HepG2 (cell line): ENCODE measurements around the gene PTPRN. TPM values are rescaled to one million over a fixed set of nuclear protein-coding genes. Genes with fewer than 3 reads are reported as not detected.

Source experiments
- AGO2 ChIP-seq: fragments of 200-400 bp; formaldehyde crosslinking; optimal IDR thresholded peaks from 2 replicates; pipeline ENCODE3; 2017; ENCODE audit warnings: mild to moderate bottlenecking, low read depth, low read length, moderate library complexity
- ELF4 ChIP-seq: sonication (generic); formaldehyde crosslinking; IDR thresholded peaks from 2 replicates; pipeline ENCODE4 v1.5.0; 2020; ENCODE audit warnings: missing genetic modification reagents, mild to moderate bottlenecking, moderate library complexity, borderline replicate concordance
- MEIS1 ChIP-seq: sonication (generic); formaldehyde crosslinking; IDR thresholded peaks from 2 replicates; pipeline ENCODE4 v1.9.0; 2021; ENCODE audit warnings: mild to moderate bottlenecking, missing genetic modification reagents, moderate library complexity, borderline replicate concordance
- MEIS2 ChIP-seq: sonication (generic); formaldehyde crosslinking; IDR thresholded peaks from 2 replicates; pipeline ENCODE4 v1.9.0; 2021; ENCODE audit warnings: mild to moderate bottlenecking, missing genetic modification reagents
- NFYC ChIP-seq: IDR thresholded peaks from 2 replicates; pipeline ENCODE4 v1.6.1; 2016; ENCODE audit warnings: missing genetic modification reagents, missing compliant biosample characterization
- RFXAP ChIP-seq: sonication (generic); formaldehyde crosslinking; IDR thresholded peaks from 2 replicates; pipeline ENCODE4 v1.4.0; 2020; ENCODE audit warnings: missing genetic modification reagents, borderline replicate concordance
- ZKSCAN8 ChIP-seq: IDR thresholded peaks from 2 replicates; pipeline ENCODE4 v1.6.1; 2016; ENCODE audit warnings: borderline replicate concordance, missing genetic modification reagents, missing compliant biosample characterization
- ZNF17 ChIP-seq: sonication (generic); formaldehyde crosslinking; IDR thresholded peaks from 2 replicates; pipeline ENCODE4 v1.5.0; 2020; ENCODE audit warnings: mild to moderate bottlenecking, missing genetic modification reagents
- ZNF20 ChIP-seq: sonication (generic); formaldehyde crosslinking; IDR thresholded peaks from 2 replicates; pipeline ENCODE4 v1.4.0; 2020; ENCODE audit warnings: mild to moderate bottlenecking, moderate library complexity, missing genetic modification reagents
- ZNF326 ChIP-seq: sonication (generic); formaldehyde crosslinking; IDR thresholded peaks from 2 replicates; pipeline ENCODE4 v1.4.0; 2020; ENCODE audit warnings: missing genetic modification reagents, borderline replicate concordance
- ZNF34 ChIP-seq: sonication (generic); formaldehyde crosslinking; IDR thresholded peaks from 2 replicates; pipeline ENCODE4 v1.4.0; 2020; ENCODE audit warnings: mild to moderate bottlenecking, missing genetic modification reagents, borderline replicate concordance
- ZNF350 ChIP-seq: sonication (generic); formaldehyde crosslinking; IDR thresholded peaks from 2 replicates; pipeline ENCODE4 v1.4.0; 2020; ENCODE audit warnings: mild to moderate bottlenecking, low read depth, missing genetic modification reagents, borderline replicate concordance
- ZNF550 ChIP-seq: sonication (generic); formaldehyde crosslinking; IDR thresholded peaks from 2 replicates; pipeline ENCODE4 v1.4.0; 2020; ENCODE audit warnings: mild to moderate bottlenecking, missing genetic modification reagents, borderline replicate concordance
- ZNF674 ChIP-seq: sonication (generic); formaldehyde crosslinking; IDR thresholded peaks from 2 replicates; pipeline ENCODE4 v1.5.0; 2020; ENCODE audit warnings: low read depth, mild to moderate bottlenecking, missing genetic modification reagents
- ZNF780A ChIP-seq: sonication (generic); formaldehyde crosslinking; IDR thresholded peaks from 2 replicates; pipeline ENCODE4 v1.8.0; 2022; ENCODE audit warnings: mild to moderate bottlenecking, missing genetic modification reagents, moderate library complexity
- polyA plus RNA-seq, 8 experiments: library from polyadenylated mRNA; depleted of rRNA in 3 of 8; stranded (reverse) in 7 of 8; unstranded in 1 of 8; fragments of >200 nt; fragmentation: Illumina TruSeq in 4 of 8; extraction: Trizol in 4 of 8; gene quantifications; 2 replicates each; pipeline versions ENCODE4 v1.2.1 to v1.2.3, GENCODE V29; 2011 to 2016; ENCODE audit warnings: low read depth in 4 of 8, missing spikeins in 1 of 8, mixed read lengths in 1 of 8; ENCODE audit not compliant: insufficient read depth in 1 of 8
- total RNA-seq, 5 experiments: library from RNA; depleted of rRNA; stranded (reverse); fragments of >200 nt; fragmentation: Illumina TruSeq; extraction: Trizol; gene quantifications; 2 replicates each; pipeline ENCODE4 v1.2.3, GENCODE V29; 2016; ENCODE audit warnings: low read depth in 1 of 5
- TF ChIP-seq, protein P1 (sequence below): conservative IDR thresholded peaks from 2 replicates; pipeline ENCODE4 v1.6.1; 2018; ENCODE audit warnings: missing genetic modification reagents
- TF ChIP-seq, protein P2 (sequence below): sonication (generic); formaldehyde crosslinking; conservative IDR thresholded peaks from 2 replicates; pipeline ENCODE4 v1.8.1; 2023; ENCODE audit warnings: missing genetic modification reagents
- TF ChIP-seq, protein P3 (sequence below), 2 experiments: sonication (generic) in 1 of 2; formaldehyde crosslinking in 1 of 2; IDR thresholded peaks; 2 replicates each; pipeline versions ENCODE4 v1.5.1 to v1.6.1; 2011 to 2020; ENCODE audit warnings: borderline replicate concordance in 1 of 2, low read depth in 1 of 2, low read length in 1 of 2, mild to moderate bottlenecking in 1 of 2, missing genetic modification reagents in 1 of 2, moderate library complexity in 1 of 2
- TF ChIP-seq, protein P4 (sequence below): sonication (generic); formaldehyde crosslinking; IDR thresholded peaks from 2 replicates; pipeline ENCODE4 v1.4.0; 2020; ENCODE audit warnings: mild to moderate bottlenecking, missing genetic modification reagents
- TF ChIP-seq, protein P5 (sequence below): sonication (generic); formaldehyde crosslinking; IDR thresholded peaks from 2 replicates; pipeline ENCODE4 v1.5.0; 2020; ENCODE audit warnings: missing genetic modification reagents, mild to moderate bottlenecking, borderline replicate concordance

PTPRN gene
- total and polyA plus RNA-seq, 2 of the 13 experiments (the other 11 are each of a cell fraction or from before 2014, with no cell fraction given), result 0.26 TPM; not detected in 1

DNA sequence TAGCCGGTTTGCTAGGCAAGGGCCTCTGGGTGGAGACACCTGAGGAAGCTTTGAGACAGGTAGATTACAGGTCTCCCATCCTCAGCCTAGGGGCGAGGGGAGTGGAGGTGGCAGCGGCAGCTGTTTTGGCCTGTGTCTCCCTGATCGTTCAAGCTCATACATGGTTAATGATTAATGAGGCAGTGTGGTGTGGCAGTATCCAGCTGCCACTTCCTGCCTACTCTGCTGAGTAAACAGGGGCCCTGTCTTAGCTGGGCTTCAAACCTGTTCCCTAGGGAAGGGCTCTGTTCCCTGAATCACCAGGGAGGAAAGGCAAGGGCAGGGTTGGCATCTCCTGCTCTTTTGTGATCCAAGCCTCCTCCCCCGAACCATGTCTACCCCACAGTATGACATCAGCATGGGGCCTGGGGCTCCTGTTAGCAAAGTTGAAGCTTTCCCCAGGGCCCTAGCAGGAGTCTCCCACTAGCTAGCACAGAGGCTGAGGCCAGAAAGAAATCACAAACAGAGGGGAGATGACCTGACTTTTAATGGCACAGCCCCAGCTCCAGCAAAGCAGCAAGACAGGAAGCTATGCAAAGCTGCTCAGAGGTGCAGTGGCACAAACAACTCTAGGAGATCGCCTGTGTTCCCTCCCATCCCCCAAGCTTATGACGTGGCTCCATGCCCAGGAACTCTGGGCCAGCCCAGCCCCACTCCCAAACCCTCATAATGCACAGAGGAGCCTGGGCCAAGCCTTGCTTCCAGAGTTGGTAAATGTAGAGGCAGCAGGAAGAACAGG lies 59.8 kb downstream of the PTPRN start (continued):
- TF ChIP-seq, protein P1, sequence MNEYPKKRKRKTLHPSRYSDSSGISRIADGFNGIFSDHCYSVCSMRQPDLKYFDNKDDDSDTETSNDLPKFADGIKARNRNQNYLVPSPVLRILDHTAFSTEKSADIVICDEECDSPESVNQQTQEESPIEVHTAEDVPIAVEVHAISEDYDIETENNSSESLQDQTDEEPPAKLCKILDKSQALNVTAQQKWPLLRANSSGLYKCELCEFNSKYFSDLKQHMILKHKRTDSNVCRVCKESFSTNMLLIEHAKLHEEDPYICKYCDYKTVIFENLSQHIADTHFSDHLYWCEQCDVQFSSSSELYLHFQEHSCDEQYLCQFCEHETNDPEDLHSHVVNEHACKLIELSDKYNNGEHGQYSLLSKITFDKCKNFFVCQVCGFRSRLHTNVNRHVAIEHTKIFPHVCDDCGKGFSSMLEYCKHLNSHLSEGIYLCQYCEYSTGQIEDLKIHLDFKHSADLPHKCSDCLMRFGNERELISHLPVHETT (CRISPR knock-in tag), result no peak
- no peak; the same call in 1 of the 2 replicates for TF ChIP-seq ZNF780A (CRISPR knock-in tag)
- no peak for TF ChIP-seq ZNF20 (CRISPR knock-in tag)
- no peak for TF ChIP-seq ZNF674 (CRISPR knock-in tag)
- TF ChIP-seq, protein P2, sequence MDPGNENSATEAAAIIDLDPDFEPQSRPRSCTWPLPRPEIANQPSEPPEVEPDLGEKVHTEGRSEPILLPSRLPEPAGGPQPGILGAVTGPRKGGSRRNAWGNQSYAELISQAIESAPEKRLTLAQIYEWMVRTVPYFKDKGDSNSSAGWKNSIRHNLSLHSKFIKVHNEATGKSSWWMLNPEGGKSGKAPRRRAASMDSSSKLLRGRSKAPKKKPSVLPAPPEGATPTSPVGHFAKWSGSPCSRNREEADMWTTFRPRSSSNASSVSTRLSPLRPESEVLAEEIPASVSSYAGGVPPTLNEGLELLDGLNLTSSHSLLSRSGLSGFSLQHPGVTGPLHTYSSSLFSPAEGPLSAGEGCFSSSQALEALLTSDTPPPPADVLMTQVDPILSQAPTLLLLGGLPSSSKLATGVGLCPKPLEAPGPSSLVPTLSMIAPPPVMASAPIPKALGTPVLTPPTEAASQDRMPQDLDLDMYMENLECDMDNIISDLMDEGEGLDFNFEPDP (CRISPR knock-in tag), result no peak
- no peak for TF ChIP-seq NFYC (CRISPR knock-in tag)
- TF ChIP-seq ZNF326, result no peak
- TF ChIP-seq MEIS2 (CRISPR knock-in tag), result peak; percentile 67; the same call in 1 of the 2 replicates
- TF ChIP-seq AGO2, result no peak
- peak; percentile 93 for TF ChIP-seq ELF4 (CRISPR knock-in tag)
- TF ChIP-seq MEIS1 (CRISPR knock-in tag), result 0 out of 2 replicates have a peak, but pooled peaks have one; percentile 57
- TF ChIP-seq, protein P3, sequence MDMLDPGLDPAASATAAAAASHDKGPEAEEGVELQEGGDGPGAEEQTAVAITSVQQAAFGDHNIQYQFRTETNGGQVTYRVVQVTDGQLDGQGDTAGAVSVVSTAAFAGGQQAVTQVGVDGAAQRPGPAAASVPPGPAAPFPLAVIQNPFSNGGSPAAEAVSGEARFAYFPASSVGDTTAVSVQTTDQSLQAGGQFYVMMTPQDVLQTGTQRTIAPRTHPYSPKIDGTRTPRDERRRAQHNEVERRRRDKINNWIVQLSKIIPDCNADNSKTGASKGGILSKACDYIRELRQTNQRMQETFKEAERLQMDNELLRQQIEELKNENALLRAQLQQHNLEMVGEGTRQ (IDR thresholded peaks at IDR 0.05; ENCODE audit: low read depth, low read length), result no peak
- TF ChIP-seq, protein P3 (CRISPR knock-in tag; IDR thresholded peaks at IDR 0.05; ENCODE audit: borderline replicate concordance), result no peak; the same call in 1 of the 2 replicates
- peak; percentile 66; the same call in 1 of the 2 replicates for TF ChIP-seq ZNF350 (CRISPR knock-in tag)
- 0 out of 2 replicates have a peak, but pooled peaks have one; percentile 55 for TF ChIP-seq ZNF550 (CRISPR knock-in tag)
- TF ChIP-seq, protein P4, sequence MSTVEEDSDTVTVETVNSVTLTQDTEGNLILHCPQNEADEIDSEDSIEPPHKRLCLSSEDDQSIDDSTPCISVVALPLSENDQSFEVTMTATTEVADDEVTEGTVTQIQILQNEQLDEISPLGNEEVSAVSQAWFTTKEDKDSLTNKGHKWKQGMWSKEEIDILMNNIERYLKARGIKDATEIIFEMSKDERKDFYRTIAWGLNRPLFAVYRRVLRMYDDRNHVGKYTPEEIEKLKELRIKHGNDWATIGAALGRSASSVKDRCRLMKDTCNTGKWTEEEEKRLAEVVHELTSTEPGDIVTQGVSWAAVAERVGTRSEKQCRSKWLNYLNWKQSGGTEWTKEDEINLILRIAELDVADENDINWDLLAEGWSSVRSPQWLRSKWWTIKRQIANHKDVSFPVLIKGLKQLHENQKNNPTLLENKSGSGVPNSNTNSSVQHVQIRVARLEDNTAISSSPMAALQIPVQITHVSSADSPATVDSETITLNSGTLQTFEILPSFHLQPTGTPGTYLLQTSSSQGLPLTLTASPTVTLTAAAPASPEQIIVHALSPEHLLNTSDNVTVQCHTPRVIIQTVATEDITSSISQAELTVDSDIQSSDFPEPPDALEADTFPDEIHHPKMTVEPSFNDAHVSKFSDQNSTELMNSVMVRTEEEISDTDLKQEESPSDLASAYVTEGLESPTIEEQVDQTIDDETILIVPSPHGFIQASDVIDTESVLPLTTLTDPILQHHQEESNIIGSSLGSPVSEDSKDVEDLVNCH (CRISPR knock-in tag), result 0 out of 2 replicates have a peak, but pooled peaks have one; percentile 18
- TF ChIP-seq ZNF34, result 0 out of 2 replicates have a peak, but pooled peaks have one; percentile 46
- TF ChIP-seq, protein P5, sequence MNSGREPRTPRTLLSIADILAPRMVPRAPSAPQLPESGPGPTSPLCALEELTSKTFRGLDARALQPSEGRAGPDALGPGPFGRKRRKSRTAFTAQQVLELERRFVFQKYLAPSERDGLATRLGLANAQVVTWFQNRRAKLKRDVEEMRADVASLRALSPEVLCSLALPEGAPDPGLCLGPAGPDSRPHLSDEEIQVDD (CRISPR knock-in tag), result no peak
- peak; percentile 63 for TF ChIP-seq ZKSCAN8 (CRISPR knock-in tag)
- TF ChIP-seq RFXAP (CRISPR knock-in tag), result peak; percentile 48; the same call in 1 of the 2 replicates
- TF ChIP-seq ZNF17 (CRISPR knock-in tag), result no peak
